ENCODE data around the gene ENTPD2.
"Not testable (repeated sequence)": the region's sequence is repeated elsewhere in the genome, so short reads cannot be mapped to it uniquely, and the experiment has no call there.

Gene ENTPD2

DNA sequence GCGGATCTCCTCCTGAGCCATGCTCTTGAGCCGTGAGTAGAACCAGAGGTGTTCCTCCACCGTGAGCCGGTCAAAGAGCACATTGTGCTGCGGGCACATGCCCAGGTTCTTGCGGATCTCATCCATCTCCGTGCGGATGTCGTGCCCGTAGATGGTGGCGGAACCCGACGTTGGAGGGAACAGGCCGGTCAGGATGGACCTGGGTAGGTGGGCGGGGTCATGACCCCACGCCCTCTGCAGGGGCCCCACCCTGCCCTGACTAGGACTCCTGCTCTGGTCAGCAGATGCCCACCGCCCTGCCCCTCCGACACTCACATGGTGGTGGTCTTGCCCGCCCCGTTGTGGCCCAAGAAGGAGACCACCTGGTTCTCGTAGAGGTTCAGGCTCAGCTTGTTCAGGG is 37.9 kb downstream of the ENTPD2 start:
- no peak for DNase-seq (ENCODE audit: low read depth)

DNA sequence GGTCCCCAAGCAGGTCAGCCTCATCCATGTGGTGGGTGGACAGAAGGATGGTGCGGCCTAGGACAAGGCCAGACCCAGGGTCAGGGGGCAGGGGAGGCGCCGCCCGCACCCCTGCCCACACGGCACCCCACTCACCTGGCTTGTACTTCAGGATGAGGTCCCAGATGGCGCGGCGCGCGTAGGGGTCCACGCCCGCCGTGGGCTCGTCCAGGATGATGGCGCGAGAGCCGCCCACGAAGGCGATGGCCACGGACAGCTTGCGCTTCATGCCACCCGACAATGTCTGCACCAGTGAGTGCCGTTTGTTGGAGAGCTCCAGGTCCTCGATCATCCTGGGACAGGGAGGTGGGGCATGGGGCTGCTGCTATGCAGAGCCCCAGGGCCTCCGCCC is 38.3 kb downstream of the ENTPD2 start:
- no peak for DNase-seq (ENCODE audit: low read depth)

DNA sequence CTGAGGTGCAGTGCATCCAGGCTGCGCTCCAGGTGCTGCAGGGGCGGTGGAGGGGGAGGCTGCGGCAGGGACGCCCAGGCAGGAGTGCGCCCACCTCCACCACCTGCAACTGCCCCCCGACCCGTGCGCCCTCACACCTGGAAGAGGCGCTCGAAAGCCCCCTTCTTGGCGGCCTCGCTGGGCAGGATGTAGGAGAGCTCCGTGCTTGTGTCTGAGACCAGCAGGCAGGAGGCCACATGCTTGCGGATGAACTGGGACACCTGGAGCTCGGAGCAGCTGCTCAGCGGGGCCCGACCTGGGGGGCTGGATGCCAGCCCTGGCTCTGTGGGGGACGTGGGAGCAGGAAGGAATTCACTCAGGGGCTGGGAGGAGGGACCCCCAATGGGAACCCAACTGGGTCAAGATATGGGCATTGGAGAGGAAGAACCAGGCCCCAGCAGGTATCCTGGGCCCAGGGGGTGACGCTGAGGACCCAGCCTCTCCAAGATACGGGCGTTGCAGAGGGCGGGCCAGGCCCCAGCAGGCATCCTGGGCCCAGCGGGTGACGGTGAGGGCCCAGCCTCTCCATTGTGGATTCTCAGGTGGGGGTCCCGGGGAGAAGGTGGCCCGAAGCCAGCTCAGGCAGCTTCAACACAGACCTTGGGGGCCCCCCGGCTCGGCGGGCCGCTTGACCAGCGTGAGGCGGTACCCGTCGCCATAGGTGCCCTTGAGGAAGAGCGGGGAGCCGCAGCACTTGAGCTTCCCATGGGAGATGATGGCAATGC is 38.9 kb downstream of the ENTPD2 start:
- DNase-seq (ENCODE audit: low read depth), result no peak

DNA sequence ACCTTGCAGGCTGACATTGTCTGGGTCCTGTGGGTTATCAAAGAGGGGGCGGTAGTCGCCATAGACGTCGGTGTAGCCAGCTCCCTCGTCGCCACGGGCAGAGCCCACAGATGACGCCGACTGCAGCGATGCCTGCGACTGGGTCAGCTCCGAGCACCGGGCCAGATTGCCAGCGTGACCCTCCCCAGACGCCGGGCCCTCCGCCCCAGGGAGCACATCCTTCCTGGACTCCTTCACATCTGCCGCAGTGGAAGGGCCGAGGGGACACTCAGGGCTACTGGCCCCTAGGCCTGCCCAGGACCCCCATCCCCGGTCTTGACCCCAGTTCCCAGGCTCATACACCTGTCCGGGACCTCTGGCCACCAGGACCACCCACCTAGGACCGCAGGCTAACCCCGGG is 39.7 kb downstream of the ENTPD2 start:
- no peak for DNase-seq (ENCODE audit: low read depth)

DNA sequence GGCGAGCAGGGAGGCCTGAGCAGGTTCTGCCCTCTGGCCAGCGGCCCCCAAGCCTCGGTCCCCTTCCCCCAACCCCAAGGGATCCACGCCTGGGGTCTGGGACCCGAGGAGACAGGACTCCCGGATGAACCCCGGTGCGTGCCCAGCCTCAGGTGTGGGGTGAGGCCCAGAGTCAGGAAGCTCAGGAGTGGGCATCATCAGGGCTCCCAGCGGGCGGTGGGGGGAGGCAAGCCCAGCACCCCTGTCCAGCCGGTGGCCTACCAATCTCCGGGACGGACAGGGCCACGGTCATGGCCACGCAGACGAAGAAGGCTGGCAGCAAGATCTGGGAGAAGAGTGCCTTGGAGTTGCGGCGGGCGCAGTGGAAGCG is 40.3 kb downstream of the ENTPD2 start:
- DNase-seq (ENCODE audit: low read depth), result no peak

DNA sequence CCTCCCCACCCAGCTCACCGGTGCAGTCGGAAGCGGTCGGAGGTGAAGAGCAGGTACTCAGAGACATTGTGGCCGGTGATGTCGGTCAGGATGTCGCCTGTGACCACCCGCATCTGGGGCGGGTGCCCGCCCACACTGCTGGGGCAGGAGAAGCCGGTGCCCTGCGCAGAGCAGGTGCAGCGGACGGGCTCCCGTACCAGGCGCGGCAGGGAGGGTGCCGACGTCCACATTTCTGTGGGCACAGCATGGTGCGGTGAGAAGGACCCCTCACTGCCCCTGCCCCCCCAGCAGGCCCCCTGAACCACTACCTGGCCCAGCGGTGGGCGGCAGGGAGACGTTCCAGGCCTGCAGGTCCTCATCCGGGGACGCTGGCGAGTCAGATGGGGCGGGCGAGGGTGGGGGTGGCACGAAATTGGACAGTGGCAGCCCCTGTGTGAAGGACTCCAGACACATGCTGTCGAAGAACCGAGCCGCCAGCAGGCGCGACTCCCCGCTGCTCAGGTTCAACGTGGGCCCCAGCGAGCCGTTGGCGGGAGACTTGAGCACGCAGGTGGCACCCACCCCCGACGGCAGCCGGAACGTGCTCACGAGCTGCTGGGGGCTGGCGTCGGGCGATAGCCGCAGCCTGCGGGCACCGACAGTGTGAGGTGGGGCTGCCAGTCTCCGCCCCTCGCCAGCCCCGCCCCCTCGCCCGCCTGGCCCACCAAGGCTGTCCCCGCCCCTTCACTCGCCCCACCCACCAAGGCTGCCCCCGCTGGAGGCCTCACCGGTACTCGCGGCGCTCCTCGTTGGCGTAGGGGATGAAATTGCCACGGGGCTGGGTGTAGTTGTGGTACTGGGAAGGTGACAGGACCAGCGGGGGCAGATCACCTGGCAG is 40.9 kb downstream of the ENTPD2 start:
- DNase-seq (ENCODE audit: low read depth), result no peak

DNA sequence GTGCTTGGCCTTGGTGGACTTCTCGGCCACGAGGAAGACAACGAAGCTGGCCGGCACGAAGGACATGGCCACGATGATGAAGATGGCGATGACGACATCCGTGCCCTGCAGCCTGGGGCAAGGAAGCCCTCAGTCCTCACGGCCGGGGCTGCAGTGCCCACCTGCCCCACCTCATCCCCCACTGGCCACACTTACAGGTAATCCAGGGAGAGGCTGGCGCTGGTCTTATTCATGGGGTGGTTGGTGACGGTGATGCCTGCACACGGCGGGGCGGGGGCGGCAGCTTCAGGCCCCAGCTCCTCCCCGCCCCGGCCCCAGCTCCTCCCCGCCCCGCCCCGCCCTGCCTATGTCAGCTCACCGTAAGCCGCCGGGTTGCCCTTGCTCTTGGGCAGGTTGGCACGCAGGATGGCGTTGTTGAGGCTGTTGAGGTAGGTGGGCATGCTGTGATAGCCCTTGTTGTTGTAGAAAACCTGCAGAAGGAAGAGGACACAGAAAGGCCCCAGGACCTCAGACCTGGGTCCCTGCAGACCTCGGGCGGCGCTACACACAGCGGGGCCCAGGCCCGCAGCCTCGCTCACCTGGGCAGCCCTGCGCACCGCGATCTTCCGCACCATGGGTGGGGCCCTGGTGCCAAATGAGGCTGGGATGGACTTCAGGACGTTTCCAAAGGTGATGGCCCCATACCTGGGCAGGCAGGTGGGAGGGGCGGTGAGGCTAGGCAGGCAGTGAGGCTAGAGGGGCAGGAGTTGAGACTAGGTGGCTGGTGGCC is 41.8 kb downstream of the ENTPD2 start:
- no peak for DNase-seq (ENCODE audit: low read depth)

DNA sequence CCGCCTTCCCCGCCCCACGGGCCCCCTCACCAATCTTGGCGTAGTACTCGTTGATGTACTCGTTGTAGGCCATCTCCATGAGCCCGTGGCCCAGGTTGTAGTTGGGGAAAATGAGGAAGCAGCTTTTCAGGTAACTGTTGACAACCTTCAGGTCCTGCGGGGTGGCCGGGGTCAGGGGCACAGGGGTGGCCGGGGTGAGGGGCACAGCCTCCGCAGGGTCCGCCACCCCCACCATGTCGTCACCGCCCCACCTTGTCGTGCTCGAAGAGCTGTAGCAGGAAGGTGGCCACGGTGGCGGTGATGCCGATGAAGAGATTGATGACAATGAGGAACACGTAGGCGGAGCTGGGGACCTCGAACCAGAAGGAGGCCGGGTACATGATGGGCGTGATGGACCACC is 42.7 kb downstream of the ENTPD2 start:
- no peak for DNase-seq (ENCODE audit: low read depth)

DNA sequence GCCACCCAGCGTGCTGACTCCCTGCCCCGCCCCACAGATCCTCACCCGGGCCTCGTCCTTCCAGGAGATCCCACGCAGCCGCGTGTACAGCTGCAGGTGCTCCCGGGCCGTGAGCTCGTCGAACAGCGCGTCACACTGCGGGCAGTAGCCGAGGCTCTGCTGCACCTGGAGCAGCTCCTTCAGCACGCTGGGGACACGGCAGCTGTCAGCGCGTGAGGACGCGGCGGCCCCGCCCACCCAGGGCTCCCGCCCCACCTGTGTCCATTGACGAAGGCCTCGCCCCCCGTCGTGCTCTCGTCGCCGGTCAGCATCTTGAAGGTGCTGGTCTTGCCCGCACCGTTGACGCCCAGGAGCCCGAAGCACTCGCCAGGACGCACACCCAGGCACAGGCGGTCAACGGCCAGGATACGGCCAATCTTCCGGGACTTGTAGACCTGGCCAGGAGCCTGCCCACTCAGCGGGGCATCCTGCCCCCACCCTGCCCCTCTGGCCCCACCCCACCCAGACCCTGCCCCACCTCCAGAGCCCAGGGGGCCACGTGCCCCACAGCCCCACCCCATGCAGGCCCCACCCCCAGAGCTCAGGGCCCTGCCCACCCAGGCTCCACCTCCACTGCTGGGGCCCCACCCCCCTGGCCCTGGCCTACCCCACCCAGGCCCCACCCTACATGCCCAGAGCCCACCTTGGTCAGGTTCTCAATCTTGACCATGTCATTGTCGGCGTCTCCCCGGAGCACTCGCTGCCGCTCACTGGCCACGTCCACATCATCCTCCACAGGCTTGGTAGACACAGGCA is 43.7 kb downstream of the ENTPD2 start:
- no peak for DNase-seq (ENCODE audit: low read depth)

DNA sequence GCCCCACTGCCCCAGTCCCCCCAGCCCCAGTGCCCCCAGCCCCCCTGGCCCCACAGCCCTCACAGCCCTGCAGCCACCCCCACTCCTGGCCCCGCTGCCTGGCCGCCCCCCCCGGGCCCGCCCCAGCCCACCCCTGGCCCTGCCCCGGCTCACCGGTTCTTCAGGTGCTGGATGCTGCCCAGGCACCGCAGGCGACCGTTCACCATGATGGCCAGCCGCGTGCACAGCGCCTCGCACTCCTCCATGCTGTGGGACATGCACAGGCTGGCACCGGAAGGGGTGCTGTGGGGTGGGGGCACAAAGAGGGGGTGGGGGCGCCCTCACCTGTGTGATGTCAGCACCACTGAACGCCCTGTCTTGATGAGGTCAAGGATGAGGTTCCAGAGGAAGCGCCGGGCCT is 44.6 kb downstream of the ENTPD2 start:
- DNase-seq (ENCODE audit: low read depth), result no peak

DNA sequence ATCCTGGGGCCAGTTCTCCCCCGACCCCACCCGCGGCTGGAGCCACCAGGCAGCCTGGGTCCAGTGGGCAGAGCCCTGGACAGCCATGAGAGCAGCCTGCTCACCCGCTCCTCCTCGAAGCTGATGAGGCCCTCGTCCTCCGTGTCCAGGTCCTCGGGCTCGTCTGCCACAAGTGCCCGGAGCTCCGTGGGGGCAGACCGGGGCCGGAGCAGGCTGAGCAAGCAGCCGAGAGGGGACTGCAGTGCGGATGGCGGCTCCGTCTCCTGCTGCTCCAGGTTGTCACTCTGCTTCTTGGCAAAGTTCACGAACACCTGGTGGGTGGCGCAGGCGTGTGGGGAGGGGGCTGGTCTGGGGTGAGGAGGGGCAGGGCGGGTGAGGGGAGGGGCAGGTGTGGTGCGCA is 45.5 kb downstream of the ENTPD2 start:
- DNase-seq (ENCODE audit: low read depth), result no peak

DNA sequence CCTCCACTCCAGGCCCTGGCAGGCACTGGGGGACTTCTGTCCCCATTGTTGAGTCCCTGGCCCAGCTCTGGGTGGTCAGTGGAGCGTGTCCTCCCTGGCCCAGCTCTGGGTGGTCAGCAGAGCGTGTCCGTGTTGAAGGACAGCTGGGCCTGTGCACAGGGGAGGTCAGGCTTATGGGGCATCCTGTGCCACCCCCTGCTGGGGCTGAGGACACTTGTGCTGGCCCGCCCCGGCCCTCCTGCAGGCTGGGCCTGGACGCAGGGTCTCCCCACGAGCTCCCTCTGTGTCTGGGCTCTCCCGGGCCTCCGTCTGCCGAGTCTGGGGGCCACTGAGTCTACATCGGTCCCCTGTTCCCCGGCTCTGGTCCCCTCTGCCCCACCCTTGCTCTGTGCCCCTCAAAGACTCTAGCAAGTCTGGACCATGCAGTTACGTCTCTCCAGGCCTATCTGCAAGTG is 46.0 kb downstream of the ENTPD2 start:
- DNase-seq (ENCODE audit: low read depth), result no peak

DNA sequence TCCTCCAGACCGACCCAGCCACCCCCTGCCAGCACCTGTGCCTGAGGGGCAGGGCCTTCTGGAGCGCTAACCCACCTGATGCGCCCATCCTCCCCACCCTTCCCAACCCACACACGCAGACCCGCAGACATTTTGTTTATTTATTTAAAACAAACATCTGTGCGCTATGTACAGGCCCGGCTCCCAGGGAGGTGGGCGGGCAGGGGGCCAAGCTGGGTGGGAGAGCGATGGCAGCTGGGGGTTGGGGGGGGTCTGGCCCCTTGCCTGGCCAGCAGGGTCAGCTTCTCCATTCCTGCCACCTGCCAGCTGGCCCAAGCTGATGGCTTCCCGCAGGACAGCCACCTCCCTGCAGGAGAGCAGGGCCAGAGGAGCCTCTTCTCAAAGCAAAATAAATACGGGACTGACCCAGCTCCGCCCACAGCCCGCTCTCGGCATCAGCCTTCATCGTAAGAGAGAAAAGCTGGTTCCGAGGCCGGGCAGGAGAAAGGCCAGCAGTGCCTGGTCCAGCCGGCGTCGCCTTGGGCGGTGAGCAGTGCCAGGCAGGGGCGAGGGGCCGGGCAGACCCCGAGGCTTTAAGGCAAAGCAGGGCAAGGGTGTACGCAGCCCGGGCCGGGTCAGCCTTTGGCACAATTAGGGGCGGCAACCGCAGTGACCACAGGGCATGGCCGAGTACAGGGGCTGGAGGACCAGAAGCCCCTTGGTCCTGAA is 46.6 kb downstream of the ENTPD2 start:
- no peak for DNase-seq (ENCODE audit: low read depth)

DNA sequence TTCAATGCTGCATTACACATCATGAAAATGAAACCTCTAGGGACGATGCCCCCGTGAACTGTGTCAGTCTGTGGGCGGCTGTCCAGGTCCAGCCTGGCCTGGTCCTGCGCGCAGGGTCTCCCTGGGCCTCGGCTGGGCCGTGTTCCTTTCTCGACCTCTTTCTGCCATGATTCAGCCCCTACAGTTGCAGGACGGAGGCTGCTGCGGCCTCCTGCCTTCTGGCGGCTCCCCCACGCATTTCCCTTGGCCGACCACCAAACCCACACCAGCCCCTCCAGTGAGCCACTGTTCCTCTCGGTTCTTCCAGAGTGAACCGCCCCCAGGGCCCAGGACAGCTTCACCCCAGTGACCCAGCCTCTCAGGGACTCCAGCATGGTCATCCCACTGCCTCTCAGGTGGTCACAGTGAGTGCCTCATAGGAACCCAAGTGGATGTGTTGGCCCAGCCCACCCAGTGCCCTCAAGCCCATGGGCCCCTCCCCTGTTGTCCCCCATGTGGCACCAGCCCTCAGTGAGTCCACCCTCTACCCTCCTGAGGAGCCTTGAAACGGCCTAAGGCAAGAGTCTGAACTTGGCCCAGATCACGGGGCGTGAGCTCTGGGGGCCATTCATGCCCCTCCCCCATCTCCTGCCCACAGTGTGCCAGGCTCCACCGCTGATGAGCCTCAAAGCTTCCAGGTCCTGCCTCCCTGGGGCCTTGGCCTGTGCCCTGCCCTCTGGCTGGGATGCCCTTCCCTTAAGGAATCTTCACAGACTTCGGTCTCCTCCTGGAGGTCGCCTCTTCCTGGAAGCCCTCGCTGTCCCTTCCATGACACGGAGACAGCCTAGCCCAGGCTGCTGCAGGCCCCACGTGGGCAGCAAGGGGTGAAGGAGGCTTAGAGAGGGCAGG is 47.5 kb downstream of the ENTPD2 start:
- no peak for DNase-seq (ENCODE audit: low read depth)

DNA sequence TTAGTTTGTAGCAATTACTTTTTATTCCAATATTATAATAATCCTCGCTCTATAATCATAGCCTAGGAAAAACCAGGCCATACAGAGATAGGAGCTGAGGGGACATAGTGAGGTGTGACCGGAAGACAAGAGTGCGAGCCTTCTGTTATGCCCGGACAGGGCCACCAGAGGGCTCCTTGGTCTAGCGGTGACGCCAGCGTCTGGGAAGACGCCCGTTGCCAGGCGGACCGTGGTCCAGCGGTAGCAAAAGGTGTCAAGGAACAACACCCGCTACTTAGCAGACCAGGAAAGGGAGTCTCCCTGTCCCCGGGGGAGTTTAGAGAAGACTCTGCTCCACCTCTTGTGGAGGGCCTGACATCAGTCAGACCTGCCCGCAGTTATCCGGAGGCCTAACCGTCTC is 49.6 kb downstream of the ENTPD2 start:
- not testable (repeated sequence) for DNase-seq (ENCODE audit: low read depth)

DNA sequence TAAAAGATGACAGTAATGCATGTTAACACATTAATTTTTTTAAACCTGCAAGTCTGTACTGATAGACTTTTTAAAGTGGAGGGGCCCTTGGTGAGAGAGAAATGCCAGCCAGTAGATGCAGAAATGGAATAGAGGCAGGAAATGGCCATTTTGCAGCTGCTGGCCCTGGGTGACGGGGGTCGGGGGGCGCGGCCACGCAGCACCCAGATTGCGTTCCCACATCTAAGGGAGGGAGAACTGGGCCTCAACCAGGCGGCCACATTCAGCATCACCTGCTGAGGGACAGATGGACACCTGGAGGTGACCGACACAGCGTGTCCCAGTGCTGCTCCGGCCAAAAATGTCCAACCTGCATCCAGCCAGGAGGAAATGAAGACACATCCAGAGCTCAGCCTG is 51.2 kb downstream of the ENTPD2 start:
- no peak for DNase-seq (ENCODE audit: low read depth)

DNA sequence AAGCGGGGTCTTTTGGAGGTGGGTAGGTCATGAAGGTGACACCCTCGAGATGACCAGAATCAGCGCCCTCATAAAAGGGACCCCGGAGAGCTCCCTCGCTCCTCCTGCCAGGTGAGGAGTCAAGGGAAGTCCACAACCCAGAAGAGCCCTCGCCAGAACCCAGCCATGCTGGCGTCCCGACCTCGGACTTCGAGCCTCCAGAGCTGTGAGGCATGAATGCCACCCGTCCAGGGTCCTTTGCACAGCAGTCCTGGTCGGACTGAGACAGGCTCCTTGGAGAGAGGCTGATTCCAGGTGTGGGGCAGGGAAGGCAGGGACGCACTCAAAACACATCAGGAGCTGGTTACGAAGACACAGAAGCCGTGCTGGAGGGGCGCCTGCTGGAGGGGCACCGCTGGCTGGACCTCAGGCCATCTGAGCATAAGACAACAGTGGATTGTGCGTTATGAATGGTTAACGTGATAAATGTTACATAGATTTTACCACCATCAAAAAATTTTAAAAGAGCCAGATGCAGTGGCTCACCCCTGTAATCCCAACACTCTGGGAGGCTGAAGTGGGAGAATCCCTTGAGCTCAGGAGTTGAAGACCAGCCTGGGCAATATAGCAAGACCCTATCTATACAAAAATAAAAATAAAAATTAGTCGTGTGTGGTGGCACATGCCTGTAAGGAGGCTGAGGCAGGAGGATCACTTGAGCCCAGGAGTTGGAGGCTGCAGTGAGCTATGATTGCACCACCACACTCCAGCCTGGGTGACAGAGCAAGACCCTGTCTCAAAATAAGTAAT is 51.8 kb downstream of the ENTPD2 start:
- no peak for DNase-seq (ENCODE audit: low read depth)

DNA sequence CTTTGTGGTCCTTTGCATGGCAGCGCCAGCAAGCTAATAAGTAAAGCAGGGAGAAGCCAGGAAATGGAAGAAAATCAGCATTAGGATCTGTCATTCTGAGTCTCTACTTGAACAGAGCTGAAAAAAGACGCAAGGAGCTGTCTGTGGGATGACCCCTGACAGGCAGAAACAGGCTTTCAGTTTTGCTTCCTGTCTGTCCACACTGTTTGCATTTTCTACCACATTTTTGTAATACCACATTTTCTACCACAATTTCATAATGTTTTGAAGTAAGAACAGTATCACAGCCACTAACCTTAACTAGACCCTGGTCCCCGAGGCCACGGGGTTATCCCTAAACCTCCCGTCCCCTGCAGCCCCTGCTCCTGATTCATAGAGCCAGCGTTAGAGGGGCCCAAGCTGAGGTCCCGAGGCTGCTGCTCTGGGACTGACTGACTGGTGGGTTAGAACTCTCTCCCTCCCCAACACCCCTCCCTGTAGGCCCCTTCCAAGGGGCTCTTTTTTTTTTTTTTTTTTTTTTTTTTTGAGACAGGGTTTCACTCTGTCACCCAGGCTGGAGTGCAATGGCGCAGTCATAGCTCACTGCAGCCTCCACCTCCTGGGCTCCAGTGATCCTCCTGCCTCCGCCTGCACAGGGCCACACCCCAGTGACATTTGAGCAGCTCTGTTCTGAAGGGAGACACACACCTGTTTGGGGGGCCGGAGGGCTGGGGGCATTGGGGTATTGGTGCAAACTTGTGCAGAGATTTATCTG is 53.5 kb downstream of the ENTPD2 start:
- no peak for DNase-seq (ENCODE audit: low read depth)
